Choroid plexus epithelial cell (primary cell): ENCODE measurements around the gene SSBP2.
"Not testable (repeated sequence)": the region's sequence is repeated elsewhere in the genome, so short reads cannot be mapped to it uniquely, and the experiment has no call there.

Experiments
- DNase-seq: peaks from one replicate; pipeline ENCODE4 v3.0.0-alpha.2; 2010; ENCODE audit warnings: low read depth
- H3K4me3 ChIP-seq: 2 replicates; pipeline ENCODE4 v1.5.1; 2011; ENCODE audit warnings: low read depth, mild to moderate bottlenecking, control low read depth, low read length, moderate library complexity
- CTCF ChIP-seq: conservative IDR thresholded peaks from 2 replicates; pipeline ENCODE4 v1.5.1; 2011; ENCODE audit warnings: low read depth, mild to moderate bottlenecking, control low read depth, inconsistent platforms, low read length, moderate library complexity

Gene SSBP2

DNA sequence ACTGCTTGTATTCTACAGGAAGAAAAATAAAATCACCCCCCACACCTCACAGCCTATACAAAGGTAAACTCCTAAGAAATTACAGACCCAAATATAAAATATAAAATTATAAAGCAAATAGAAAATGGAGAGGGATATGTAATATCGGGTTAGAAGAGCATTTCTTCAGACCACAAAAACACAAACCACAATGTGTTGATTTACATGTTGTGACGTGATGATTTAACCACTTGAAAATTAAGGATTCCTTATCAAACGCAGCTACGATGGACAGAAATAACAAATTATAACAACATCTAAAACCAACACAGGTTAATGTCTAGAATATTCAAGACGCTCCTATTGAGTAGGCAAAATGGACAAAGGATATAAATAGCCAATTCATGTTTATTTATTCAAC, 26.3 kb downstream of the SSBP2 start:
- DNase-seq, result no peak
- H3K4me3 ChIP-seq, result no peak overlapping the region
- no peak for TF ChIP-seq CTCF

DNA sequence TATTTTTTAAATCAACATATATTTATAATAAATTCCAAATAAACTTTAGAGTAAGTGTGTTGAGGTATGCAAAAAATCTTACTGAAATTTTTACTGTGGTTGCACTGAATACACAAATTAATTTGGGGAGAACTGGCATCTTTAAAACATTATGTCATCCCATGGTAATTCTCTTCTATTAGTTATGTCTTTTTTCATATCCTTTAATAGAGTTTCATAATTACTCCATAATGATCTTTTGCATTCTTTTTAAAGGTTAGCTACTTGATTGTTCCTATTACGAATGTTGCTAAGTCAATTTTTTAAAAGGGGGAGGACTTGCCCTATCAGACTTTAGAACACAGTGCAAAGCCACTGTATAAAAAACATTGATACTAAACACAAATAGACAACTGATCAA, 26.8 kb downstream of the SSBP2 start:
- H3K4me3 ChIP-seq, result no peak overlapping the region
- no peak for DNase-seq
- TF ChIP-seq CTCF, result no peak

GRCh38 chr5:81721049-81721448, 29.8 kb downstream of the SSBP2 start:
- DNase-seq, result no peak
- TF ChIP-seq CTCF, result no peak
- H3K4me3 ChIP-seq, result no peak overlapping the region

DNA sequence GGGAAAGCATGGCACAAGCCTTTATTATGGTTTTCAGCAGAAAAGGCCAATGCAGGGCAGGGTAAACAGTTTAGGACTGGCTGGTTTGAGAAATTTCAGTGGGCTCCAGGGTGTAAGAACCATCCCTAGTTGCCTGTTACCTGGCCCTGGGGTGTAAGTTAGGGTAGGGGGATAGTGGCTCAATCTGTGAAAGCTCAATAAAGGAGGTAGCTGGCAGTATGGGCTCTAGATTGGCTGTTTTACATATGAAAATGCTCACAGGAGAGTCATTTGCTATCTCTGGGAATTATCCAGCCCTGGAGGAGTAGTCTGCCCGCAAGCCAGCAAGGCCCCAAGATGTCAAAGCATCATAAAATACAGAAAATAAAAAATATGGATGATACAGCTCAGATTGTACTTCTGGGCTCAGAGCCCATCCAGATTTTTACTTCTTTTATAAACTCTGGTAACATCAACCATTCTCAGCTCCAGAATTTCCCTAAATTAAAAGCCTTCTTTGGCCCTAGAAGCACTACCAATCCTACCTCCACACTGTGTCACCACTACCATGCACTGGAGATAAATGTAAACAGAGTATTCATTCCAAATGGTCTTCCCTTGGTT, 31.1 kb downstream of the SSBP2 start:
- no peak for TF ChIP-seq CTCF
- DNase-seq, result no peak
- no peak overlapping the region for H3K4me3 ChIP-seq

- no peak overlapping the region for H3K4me3 ChIP-seq
- no peak for TF ChIP-seq CTCF
- peak; percentile 21 for DNase-seq
Observed at GRCh38 chr5:81718300-81718699, 32.6 kb downstream of the SSBP2 start.

- TF ChIP-seq CTCF, result no peak
- peak; percentile 23 for DNase-seq
Observed at GRCh38 chr5:81717860-81718259, 33.0 kb downstream of the SSBP2 start.

GRCh38 chr5:81717226-81717625, 33.7 kb downstream of the SSBP2 start:
- DNase-seq, result peak; percentile 32
- H3K4me3 ChIP-seq, result no peak overlapping the region
- no peak for TF ChIP-seq CTCF

More at GRCh38 chr5:81717860-81718259, 33.0 kb downstream of the SSBP2 start:
- H3K4me3 ChIP-seq, result no peak overlapping the region

DNA sequence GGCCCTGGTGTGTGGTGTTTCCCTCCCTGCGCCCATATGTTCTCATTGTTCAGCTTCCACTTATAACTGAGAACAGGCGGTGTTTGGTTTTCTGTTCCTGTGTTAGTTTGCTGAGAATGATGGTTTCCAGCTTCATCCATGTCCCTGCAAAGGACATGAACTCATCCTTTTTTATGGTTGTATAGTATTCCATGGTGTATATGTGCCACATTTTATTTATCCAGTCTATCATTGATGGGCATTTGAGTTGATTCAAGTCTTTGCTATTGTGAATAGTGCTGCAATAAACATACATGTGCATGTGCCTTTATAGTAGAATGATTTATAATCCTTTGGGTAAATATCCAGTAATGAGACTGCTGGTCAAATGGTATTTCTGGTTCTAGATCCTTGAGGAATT, 36.8 kb downstream of the SSBP2 start:
- not testable (repeated sequence) for H3K4me3 ChIP-seq, DNase-seq
